ACC112 (cell line): ENCODE results near the gene KDM6A.
"Not testable (repeated sequence)": the region's sequence is repeated elsewhere in the genome, so short reads cannot be mapped to it uniquely, and the experiment has no call there.

Experiments
- H2AFZ ChIP-seq: fragments of 200-600 bp; sonication (generic); one replicate; pipeline ENCODE4 v1.6.0; 2017; ENCODE audit warnings: antibody characterized with exemption, low read length; ENCODE audit not compliant: unreplicated experiment
- H3K27ac ChIP-seq: fragments of 200-600 bp; sonication (generic); 2 replicates; pipeline ENCODE4 v1.5.1; 2014; ENCODE audit warnings: low read depth, mild to moderate bottlenecking, antibody characterized with exemption, low read length, moderate library complexity
- H3K27me3 ChIP-seq: fragments of 200-600 bp; sonication (generic); 2 replicates; pipeline ENCODE4 v1.6.1; 2014; ENCODE audit warnings: mild to moderate bottlenecking, antibody characterized with exemption, low read length, moderate library complexity, mixed read lengths; ENCODE audit not compliant: insufficient read depth
- H3K36me3 ChIP-seq: fragments of 200-600 bp; sonication (generic); 2 replicates; pipeline ENCODE4 v1.6.1; 2016; ENCODE audit warnings: mild to moderate bottlenecking, antibody characterized with exemption, low read length, moderate library complexity, mixed read lengths; ENCODE audit not compliant: insufficient read depth
- H3K4me1 ChIP-seq: fragments of 200-600 bp; sonication (generic); one replicate; pipeline ENCODE4 v1.6.1; 2016; ENCODE audit warnings: low read length, mixed read lengths; ENCODE audit not compliant: insufficient read depth, unreplicated experiment, control insufficient read depth
- H3K4me3 ChIP-seq: fragments of 200-600 bp; sonication (generic); 2 replicates; pipeline ENCODE4 v1.5.1; 2014; ENCODE audit warnings: mild to moderate bottlenecking, low read depth, low read length
- H3K79me2 ChIP-seq: fragments of 200-600 bp; sonication (generic); one replicate; pipeline ENCODE4 v1.6.0; 2016; ENCODE audit warnings: low read length; ENCODE audit not compliant: control insufficient read depth, unreplicated experiment, insufficient read depth

Gene KDM6A

DNA sequence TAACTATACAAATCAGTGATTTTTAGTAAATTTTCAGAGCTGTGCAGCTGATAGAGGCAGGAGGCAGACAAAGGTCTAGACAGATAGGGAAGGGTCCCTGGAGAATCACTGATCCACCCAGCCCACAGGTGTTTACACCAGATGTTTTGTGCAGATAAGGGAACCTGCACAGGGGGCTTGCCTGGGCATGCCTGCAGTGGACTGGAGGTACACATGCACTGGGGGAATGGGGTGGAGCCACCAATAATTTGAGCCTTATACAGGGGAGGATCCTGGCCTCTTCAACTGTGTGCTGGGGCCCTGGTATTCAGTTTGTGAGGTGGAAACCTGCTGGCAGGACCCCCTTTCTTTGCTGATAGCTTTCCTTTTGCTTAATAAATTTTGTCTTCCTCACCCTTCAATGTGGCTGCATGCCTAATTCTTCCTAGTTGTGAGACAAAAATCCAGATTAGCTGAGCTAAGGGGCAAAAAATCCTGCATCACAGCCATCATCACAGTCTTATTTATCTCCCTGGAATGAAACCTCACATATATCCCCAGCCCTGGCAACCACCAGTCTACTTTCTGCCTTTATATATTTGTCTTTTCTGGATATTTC, 102.8 kb downstream of the KDM6A start:
- H3K79me2 ChIP-seq = peaks cover 35% of the 10 kb centered on the region
- H3K4me1 ChIP-seq = peaks cover 9% of the 10 kb centered on the region
- H3K27me3 ChIP-seq = no peaks in the 10 kb centered on the region
- H2AFZ ChIP-seq = no peak overlapping the region
- no peak overlapping the region for H3K4me3 ChIP-seq
- H3K27ac ChIP-seq = no peak overlapping the region
- H3K36me3 ChIP-seq = no peaks in the 10 kb centered on the region; the same call in 1 of the 2 replicates

DNA sequence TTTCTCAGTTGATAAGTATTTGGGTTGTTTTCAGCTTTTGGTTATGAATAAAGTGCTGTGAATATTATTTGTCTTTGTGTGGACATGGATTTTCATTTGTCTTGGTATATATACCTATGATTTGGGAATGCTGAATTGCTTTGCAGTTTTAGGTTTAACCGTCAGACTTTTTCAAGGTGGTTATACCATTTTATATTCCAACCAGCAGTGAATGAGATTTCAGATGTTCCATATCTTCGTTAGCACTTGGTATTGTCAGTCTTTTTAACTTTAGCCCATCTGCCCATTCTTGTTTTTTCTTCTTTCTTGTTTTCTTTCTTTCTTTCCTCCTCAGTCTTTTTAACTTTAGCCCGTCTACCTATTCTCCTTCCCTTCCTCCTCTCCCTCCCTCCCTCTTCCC, 106.0 kb downstream of the KDM6A start:
- peaks cover 26% of the 10 kb centered on the region for H3K79me2 ChIP-seq

DNA sequence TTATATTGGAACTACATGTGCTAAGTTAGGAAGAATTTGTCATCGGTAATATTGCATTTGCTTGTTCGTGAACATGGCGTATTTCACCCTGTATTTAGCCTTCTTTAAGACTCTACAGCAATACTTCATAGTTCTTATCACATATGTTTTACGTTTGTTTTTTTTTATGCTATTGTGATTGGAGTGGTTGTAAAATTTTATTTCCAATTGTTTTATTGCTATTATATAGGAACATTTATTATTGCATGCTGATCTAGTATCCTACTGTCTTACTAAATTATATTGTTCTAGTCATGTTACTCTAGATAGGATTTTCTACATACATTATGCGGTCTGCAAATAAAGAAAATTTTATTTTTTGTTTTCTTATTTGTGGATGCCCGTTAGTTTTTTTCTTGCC, 107.4 kb downstream of the KDM6A start:
- Histone ChIP-seq H3K4me1 (no peaks in the 10 kb centered on the region), H3K27ac (no peak overlapping the region), H2AFZ (no peak overlapping the region), H3K4me3 (no peak overlapping the region), H3K36me3 (no peaks in the 10 kb centered on the region; the same call in 1 of the 2 replicates), H3K79me2 (peaks cover 23% of the 10 kb centered on the region), H3K27me3 (no peaks in the 10 kb centered on the region)

More for the DNA sequence above, 106.0 kb downstream of the KDM6A start:
- peaks cover 9% of the 10 kb centered on the region for H3K4me1 ChIP-seq
- no peaks in the 10 kb centered on the region; the same call in 1 of the 2 replicates for H3K36me3 ChIP-seq
- H3K4me3 ChIP-seq = no peak overlapping the region
- no peak overlapping the region for H2AFZ ChIP-seq
- H3K27ac ChIP-seq = no peak overlapping the region
- no peaks in the 10 kb centered on the region for H3K27me3 ChIP-seq

DNA sequence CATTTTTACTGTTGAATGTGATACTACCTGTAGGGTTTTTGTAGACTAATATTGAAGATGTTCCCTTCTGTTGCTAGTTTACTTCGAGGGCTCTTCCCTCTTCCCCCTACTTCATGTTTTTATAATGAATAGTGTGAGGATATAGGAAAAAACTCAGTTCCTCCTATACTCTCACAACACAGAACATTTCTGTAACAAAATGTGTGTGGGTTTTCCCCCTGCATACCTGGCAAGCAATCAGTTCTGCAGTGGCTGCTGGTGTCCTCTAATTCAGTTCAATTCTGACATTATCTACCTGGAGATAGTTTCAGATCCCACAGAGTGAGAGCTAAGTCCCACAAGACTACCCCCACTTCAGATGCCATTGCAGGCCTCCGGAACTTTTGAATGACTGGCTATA, 107.9 kb downstream of the KDM6A start:
- Histone ChIP-seq H3K79me2 (peaks cover 21% of the 10 kb centered on the region), H3K36me3 (no peaks in the 10 kb centered on the region; the same call in 1 of the 2 replicates)

DNA sequence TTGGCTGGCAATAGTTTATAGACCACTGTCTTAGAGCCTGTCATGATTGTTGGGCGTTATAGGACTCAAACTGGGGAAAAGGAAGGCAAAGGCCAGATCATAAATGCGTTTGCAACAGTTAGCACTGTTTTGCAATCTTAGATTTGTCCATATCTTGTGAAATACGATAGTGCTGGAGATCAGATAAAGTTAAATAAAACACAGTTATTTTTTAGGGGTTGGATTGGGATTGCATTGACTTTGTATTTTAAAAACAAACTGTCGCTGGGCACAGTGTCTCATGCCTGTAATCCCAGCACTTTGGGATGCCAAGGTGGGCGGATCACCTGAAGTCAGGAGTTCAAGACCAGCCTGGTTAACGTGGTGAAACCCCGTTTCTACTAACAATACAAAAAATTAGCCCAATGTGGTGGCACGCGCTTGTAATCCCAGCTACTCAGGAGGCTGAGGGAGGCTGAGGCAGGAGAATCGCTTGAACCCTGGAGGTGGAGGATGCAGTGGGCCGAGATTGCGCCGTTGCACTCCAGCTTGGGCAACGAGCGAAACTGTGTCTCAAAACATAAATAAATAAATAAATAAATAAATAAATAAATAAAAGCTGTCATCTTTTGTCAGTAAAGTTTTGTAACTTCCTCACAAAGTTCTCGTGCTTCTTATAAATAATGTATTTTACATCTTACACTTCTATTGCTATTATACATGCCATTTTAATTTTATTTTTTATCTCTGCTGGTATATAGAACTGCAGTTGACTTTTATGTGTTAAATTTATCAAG, 117.2 kb downstream of the KDM6A start:
- Histone ChIP-seq H3K27me3 (no peaks in the 10 kb centered on the region), H3K36me3 (no peaks in the 10 kb centered on the region), H3K4me3 (no peak overlapping the region), H3K27ac (no peak overlapping the region), H3K4me1 (no peaks in the 10 kb centered on the region), H3K79me2 (peaks cover 7% of the 10 kb centered on the region), H2AFZ (no peak overlapping the region)

More for the DNA sequence above, 107.9 kb downstream of the KDM6A start:
- H3K4me3 ChIP-seq = no peak overlapping the region
- no peaks in the 10 kb centered on the region for H3K27me3 ChIP-seq
- no peak overlapping the region for H3K27ac ChIP-seq
- no peaks in the 10 kb centered on the region for H3K4me1 ChIP-seq
- H2AFZ ChIP-seq = no peak overlapping the region

DNA sequence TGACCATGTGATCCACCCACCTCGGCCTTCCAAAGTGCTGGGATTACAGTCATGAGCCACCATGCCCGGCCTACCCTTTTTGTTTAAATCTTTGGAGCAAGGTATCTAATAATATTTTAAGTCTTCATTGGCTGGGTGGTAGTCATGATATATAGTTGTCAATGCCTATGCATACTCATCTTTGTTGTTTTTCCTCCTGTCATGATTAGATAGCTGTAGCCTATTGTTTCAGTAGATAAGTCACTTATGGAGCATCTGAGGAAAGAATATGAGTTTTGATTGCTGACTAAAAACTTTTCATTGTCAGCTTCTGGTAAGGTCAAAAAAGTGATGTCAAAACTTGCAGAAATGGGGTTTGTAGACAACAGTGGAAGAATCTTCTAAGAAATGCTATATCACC, 119.8 kb downstream of the KDM6A start:
- Histone ChIP-seq H3K79me2 (peaks cover 18% of the 10 kb centered on the region), H3K27ac (no peak overlapping the region), H2AFZ (no peak overlapping the region), H3K4me3 (no peak overlapping the region), H3K36me3 (no peaks in the 10 kb centered on the region), H3K27me3 (no peaks in the 10 kb centered on the region), H3K4me1 (no peaks in the 10 kb centered on the region)

DNA sequence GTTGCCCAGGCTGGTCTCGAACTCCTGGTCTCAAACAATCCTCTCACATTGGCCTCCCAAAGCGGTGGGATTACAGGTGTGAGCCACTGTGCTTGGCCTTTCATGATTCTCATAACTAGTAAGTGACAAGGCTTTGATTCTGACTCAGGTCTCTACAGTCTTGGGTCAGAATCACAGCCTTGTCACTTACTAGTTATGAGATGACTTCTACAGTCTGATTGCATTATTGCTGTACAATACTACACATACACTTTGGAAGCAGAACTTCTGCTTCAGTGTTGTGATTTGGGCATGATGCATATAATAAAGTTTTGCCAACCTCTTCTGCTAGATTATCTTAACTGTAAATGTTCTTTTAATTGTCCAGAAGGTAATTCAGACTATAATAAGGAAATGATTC, 123.3 kb downstream of the KDM6A start:
- no peaks in the 10 kb centered on the region for H3K27me3 ChIP-seq
- H3K79me2 ChIP-seq = peaks cover 16% of the 10 kb centered on the region
- H3K36me3 ChIP-seq = no peaks in the 10 kb centered on the region
- no peak overlapping the region for H2AFZ ChIP-seq
- no peaks in the 10 kb centered on the region for H3K4me1 ChIP-seq
- H3K27ac ChIP-seq = no peak overlapping the region
- H3K4me3 ChIP-seq = no peak overlapping the region

DNA sequence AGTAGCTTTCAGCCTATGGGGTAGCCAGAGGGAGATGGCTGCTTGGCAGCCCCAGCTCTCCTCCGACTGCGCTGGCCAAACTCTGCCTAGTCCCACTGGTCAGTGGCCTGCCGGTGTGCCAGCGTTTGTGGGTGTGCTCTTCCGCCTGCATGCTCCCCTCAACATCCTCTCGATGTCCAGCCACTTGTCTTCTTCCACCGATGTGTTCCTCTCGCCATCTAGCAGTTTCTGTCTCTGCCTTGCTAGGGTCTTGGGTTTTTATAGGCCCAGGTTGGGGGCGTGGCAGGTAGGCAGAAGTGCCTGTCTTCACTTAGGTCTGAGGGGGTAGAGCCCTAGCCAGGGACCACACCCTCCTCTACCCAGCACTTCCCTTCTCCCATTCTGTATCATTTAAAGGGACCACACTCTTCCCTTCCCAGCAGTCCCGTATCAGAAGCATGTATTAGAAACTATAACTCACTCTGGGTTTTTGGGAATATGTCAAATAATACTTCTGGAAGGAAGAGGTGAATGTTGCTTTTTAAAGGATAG, 124.4 kb downstream of the KDM6A start:
- no peak overlapping the region for H2AFZ ChIP-seq
- H3K27me3 ChIP-seq = no peaks in the 10 kb centered on the region
- H3K4me1 ChIP-seq = no peaks in the 10 kb centered on the region
- peaks cover 15% of the 10 kb centered on the region for H3K79me2 ChIP-seq
- no peaks in the 10 kb centered on the region for H3K36me3 ChIP-seq
- H3K4me3 ChIP-seq = no peak overlapping the region
- no peak overlapping the region for H3K27ac ChIP-seq

DNA sequence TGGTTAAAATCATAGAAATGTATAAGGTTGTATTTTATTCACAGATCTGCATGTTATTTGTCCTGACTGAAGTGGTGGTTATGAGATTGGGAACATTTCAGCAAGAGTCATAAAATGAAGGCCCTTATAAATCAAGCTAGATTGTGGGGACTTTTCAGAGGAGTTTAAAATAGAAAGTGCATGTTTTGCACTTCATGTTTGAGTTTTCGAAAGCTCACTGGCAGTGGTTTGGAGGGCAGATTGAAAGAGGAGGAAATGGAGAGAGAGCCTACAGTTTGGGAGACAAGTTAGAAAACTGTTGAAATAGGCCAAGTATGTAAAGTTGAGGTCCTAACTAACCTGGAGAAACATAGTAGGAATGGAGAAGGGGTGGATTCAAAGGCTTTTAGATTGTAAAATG, 124.9 kb downstream of the KDM6A start:
- H3K4me1 ChIP-seq = no peaks in the 10 kb centered on the region
- H3K79me2 ChIP-seq = peaks cover 15% of the 10 kb centered on the region
- H3K27me3 ChIP-seq = no peaks in the 10 kb centered on the region
- H3K4me3 ChIP-seq = no peak overlapping the region
- no peak overlapping the region for H2AFZ ChIP-seq
- no peaks in the 10 kb centered on the region for H3K36me3 ChIP-seq
- no peak overlapping the region for H3K27ac ChIP-seq

DNA sequence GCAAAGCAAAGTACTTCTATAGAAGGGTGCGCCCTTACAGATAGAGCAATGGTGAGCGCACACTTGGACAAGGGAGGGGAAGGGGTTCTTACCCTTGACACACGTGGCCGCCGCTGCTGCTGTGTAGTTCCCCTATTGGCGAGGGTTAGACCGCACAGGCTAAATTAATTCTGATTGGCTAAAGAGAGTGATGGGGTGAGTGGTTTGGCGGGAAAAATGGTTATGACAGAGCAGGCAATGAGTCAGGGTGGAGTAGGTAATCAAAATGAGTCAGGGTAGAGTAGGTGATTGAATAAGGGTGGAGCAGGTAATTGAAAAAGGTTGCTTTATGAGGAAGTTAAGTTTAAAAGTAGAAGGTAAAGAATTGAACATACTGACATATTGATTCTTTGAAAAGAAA, 126.2 kb downstream of the KDM6A start:
- not testable (repeated sequence) for H3K27ac ChIP-seq, H3K4me1 ChIP-seq, H3K27me3 ChIP-seq, H3K4me3 ChIP-seq, H3K36me3 ChIP-seq, H2AFZ ChIP-seq
- peaks cover 13% of the 10 kb centered on the region for H3K79me2 ChIP-seq

DNA sequence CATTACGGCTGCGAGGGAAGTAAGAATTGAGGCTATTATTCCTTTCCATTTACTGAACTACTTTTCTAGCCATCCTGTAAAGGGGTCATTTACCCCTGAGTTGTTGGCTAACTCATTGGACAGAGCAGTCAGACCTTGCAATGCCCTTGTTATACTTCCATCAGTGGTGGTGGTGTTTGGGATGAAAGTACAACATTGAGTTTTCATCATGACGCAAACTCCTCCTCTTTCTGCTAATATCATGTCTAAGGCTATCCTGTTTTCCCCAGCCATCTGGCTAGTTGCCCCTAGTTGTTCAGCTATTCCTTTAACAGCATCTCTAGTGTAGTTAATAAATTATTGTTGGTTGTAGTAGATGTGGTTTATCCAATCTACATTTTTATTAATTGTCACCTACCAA, 126.9 kb downstream of the KDM6A start:
- peaks cover 13% of the 10 kb centered on the region for H3K79me2 ChIP-seq
- not testable (repeated sequence) for H3K4me1 ChIP-seq

More for the DNA sequence above, 126.9 kb downstream of the KDM6A start:
- not testable (repeated sequence) for H2AFZ ChIP-seq, H3K36me3 ChIP-seq, H3K4me3 ChIP-seq, H3K27ac ChIP-seq, H3K27me3 ChIP-seq
